GM12873 (cell line): ENCODE measurements around the gene NDUFS5.

Experiments
- CTCF ChIP-seq: IDR thresholded peaks from 2 replicates; pipeline ENCODE4 v1.5.1; 2012; ENCODE audit warnings: low read depth, mild to moderate bottlenecking, moderate library complexity, low read length, control low read depth; ENCODE audit not compliant: insufficient read depth; ENCODE audit errors: missing control alignments

The NDUFS5 gene

GRCh38 chr1:39084191-39084590 lies 58.0 kb downstream of the NDUFS5 start:
- no peak for TF ChIP-seq CTCF
